ENCODE measurements around the gene FILIP1.
"Not testable (repeated sequence)": the region's sequence is repeated elsewhere in the genome, so short reads cannot be mapped to it uniquely, and the experiment has no call there.

FILIP1 gene

GRCh38 chr6:75414445-75415021 lies 79.1 kb downstream of the FILIP1 start:
- no peak for TF ChIP-seq CTCF (IDR thresholded peaks at IDR 0.05; ENCODE audit: low read depth, low read length, missing control alignments)
- H3K4me3 ChIP-seq (ENCODE audit: low read depth, low read length), result no peak overlapping the region
- in situ Hi-C loops (cut with HindIII; ENCODE audit: low sequenced_read_pairs), result no loop called here
- DNase-seq (ENCODE audit: low read depth), result no peak

GRCh38 chr6:75412969-75413662 lies 80.5 kb downstream of the FILIP1 start:
- DNase-seq (ENCODE audit: low read depth), result peak; percentile 43
- in situ Hi-C loops (cut with HindIII; ENCODE audit: low sequenced_read_pairs), result no loop called here

GRCh38 chr6:75410564-75410963 lies 83.0 kb downstream of the FILIP1 start:
- in situ Hi-C loops (cut with HindIII; ENCODE audit: low sequenced_read_pairs); H3K4me3 ChIP-seq (ENCODE audit: low read depth, low read length); DNase-seq (ENCODE audit: low read depth): not testable (repeated sequence)

More at GRCh38 chr6:75412969-75413662, 80.5 kb downstream of the FILIP1 start:
- TF ChIP-seq CTCF (IDR thresholded peaks at IDR 0.05; ENCODE audit: low read depth, low read length, missing control alignments), result no peak
- H3K4me3 ChIP-seq (ENCODE audit: low read depth, low read length), result no peak overlapping the region

- no peak overlapping the region for H3K4me3 ChIP-seq (ENCODE audit: low read depth, low read length)
These were observed 83.7 kb downstream of the FILIP1 start for GRCh38 chr6:75409928-75410327.

GRCh38 chr6:75409286-75409685 lies 84.3 kb downstream of the FILIP1 start:
- no peak for DNase-seq (ENCODE audit: low read depth)
- no peak overlapping the region for H3K4me3 ChIP-seq (ENCODE audit: low read depth, low read length)
- in situ Hi-C loops (cut with HindIII; ENCODE audit: low sequenced_read_pairs), result no loop called here
- TF ChIP-seq CTCF (IDR thresholded peaks at IDR 0.05; ENCODE audit: low read depth, low read length, missing control alignments), result no peak

More at GRCh38 chr6:75409928-75410327, 83.7 kb downstream of the FILIP1 start:
- in situ Hi-C loops (cut with HindIII; ENCODE audit: low sequenced_read_pairs), result no loop called here
- DNase-seq (ENCODE audit: low read depth), result no peak
- TF ChIP-seq CTCF (IDR thresholded peaks at IDR 0.05; ENCODE audit: low read depth, low read length, missing control alignments), result no peak

- in situ Hi-C loops (cut with HindIII; ENCODE audit: low sequenced_read_pairs), result no loop called here
- DNase-seq (ENCODE audit: low read depth), result no peak
- no peak overlapping the region for H3K4me3 ChIP-seq (ENCODE audit: low read depth, low read length)
- TF ChIP-seq CTCF (IDR thresholded peaks at IDR 0.05; ENCODE audit: low read depth, low read length, missing control alignments), result no peak
These were observed 90.0 kb downstream of the FILIP1 start for GRCh38 chr6:75403563-75404080.

- TF ChIP-seq CTCF (IDR thresholded peaks at IDR 0.05; ENCODE audit: low read depth, low read length, missing control alignments), result no peak
- in situ Hi-C loops (cut with HindIII; ENCODE audit: low sequenced_read_pairs), result no loop called here
- peak; percentile 71 for DNase-seq (ENCODE audit: low read depth)
- no peak overlapping the region for H3K4me3 ChIP-seq (ENCODE audit: low read depth, low read length)
These were observed 91.3 kb downstream of the FILIP1 start for GRCh38 chr6:75402296-75402695.
